H9 (cell line): ENCODE measurements around the gene SYK. TPM values are rescaled to one million over a fixed set of nuclear protein-coding genes. Genes with fewer than 3 reads are reported as not detected.
A peak's percentile ranks its signal among the peaks of the same experiment; 100 is the strongest.

ENCODE experiments used
- DNase-seq: peaks from one replicate; pipeline ENCODE4 v3.0.0-alpha.2; 2017
- H2AFZ ChIP-seq: one replicate; pipeline ENCODE4 v1.6.1; 2013; ENCODE audit warnings: mild to moderate bottlenecking, low read length, control low read depth, moderate library complexity
- H2AK5ac ChIP-seq: 2 replicates; pipeline ENCODE4 v1.6.1; 2013; ENCODE audit warnings: low read length, control low read depth, mixed read lengths; ENCODE audit not compliant: insufficient read length
- H2BK120ac ChIP-seq: one replicate; pipeline ENCODE4 v1.6.1; 2013; ENCODE audit warnings: low read depth, mild to moderate bottlenecking, low read length, control low read depth, inconsistent platforms; ENCODE audit not compliant: poor library complexity, severe bottlenecking
- H2BK12ac ChIP-seq: 2 replicates; pipeline ENCODE4 v1.6.1; 2013; ENCODE audit warnings: low read length, control low read depth, mixed read lengths, low read depth; ENCODE audit not compliant: insufficient read length
- H2BK15ac ChIP-seq: 2 replicates; pipeline ENCODE4 v1.6.1; 2013; ENCODE audit warnings: low read depth, low read length, control low read depth
- H2BK20ac ChIP-seq: one replicate; pipeline ENCODE4 v1.6.1; 2013; ENCODE audit warnings: low read depth, mild to moderate bottlenecking, low read length, control low read depth, inconsistent platforms; ENCODE audit not compliant: poor library complexity, severe bottlenecking
- H2BK5ac ChIP-seq: 2 replicates; pipeline ENCODE4 v1.6.1; 2013; ENCODE audit warnings: low read length, control low read depth, mixed read lengths; ENCODE audit not compliant: insufficient read length
- H3K14ac ChIP-seq: 2 replicates; pipeline ENCODE4 v1.6.1; 2013; ENCODE audit warnings: low read length, control low read depth; ENCODE audit not compliant: insufficient read depth
- H3K18ac ChIP-seq: 2 replicates; pipeline ENCODE4 v1.6.1; 2013; ENCODE audit warnings: low read depth, mild to moderate bottlenecking, mixed read lengths, low read length, control low read depth; ENCODE audit not compliant: insufficient read length
- H3K23ac ChIP-seq: 2 replicates; pipeline ENCODE4 v1.6.1; 2013; ENCODE audit warnings: low read length, control low read depth, mixed read lengths, low read depth; ENCODE audit not compliant: insufficient read length
- H3K23me2 ChIP-seq: 2 replicates; pipeline ENCODE4 v1.6.1; 2013; ENCODE audit warnings: low read depth, mild to moderate bottlenecking, mixed read lengths, low read length, control low read depth; ENCODE audit not compliant: insufficient read length, poor library complexity, severe bottlenecking
- H3K27ac ChIP-seq: 2 replicates; pipeline ENCODE4 v1.5.1; 2013; ENCODE audit warnings: low read length, control low read depth, mixed read lengths, low read depth; ENCODE audit not compliant: insufficient read length
- H3K27me3 ChIP-seq: 2 replicates; pipeline ENCODE4 v1.6.1; 2013; ENCODE audit warnings: low read length, control low read depth, inconsistent platforms; ENCODE audit not compliant: insufficient read depth
- H3K4ac ChIP-seq: 2 replicates; pipeline ENCODE4 v1.6.1; 2013; ENCODE audit warnings: low read depth, mild to moderate bottlenecking, control low read depth, inconsistent platforms, low read length, moderate library complexity
- H3K4me1 ChIP-seq: 2 replicates; pipeline ENCODE4 v1.6.1; 2013; ENCODE audit warnings: low read length, control low read depth, inconsistent platforms; ENCODE audit not compliant: insufficient read depth
- H3K4me2 ChIP-seq: 2 replicates; pipeline ENCODE4 v1.6.1; 2013; ENCODE audit warnings: low read length, control low read depth, mixed read lengths; ENCODE audit not compliant: insufficient read length, insufficient read depth
- H3K56ac ChIP-seq: 2 replicates; pipeline ENCODE4 v1.6.1; 2013; ENCODE audit warnings: low read depth, mild to moderate bottlenecking, mixed read lengths, low read length, control low read depth; ENCODE audit not compliant: insufficient read length
- H3K79me1 ChIP-seq: 2 replicates; pipeline ENCODE4 v1.6.1; 2013; ENCODE audit warnings: low read depth, mild to moderate bottlenecking, moderate library complexity, low read length, control low read depth, inconsistent platforms; ENCODE audit not compliant: insufficient read depth, poor library complexity, severe bottlenecking
- H3K79me2 ChIP-seq: 2 replicates; pipeline ENCODE4 v1.6.1; 2013; ENCODE audit warnings: low read length, control low read depth, inconsistent platforms; ENCODE audit not compliant: insufficient read depth
- H3K9ac ChIP-seq: 2 replicates; pipeline ENCODE4 v1.6.1; 2013; ENCODE audit warnings: low read length, control low read depth, mixed read lengths; ENCODE audit not compliant: insufficient read length; ENCODE audit errors: extremely low read depth
- H3K9me3 ChIP-seq: one replicate; pipeline ENCODE4 v1.6.1; 2013; ENCODE audit warnings: low read depth, low read length, inconsistent platforms; ENCODE audit not compliant: control insufficient read depth
- H3T11ph ChIP-seq: one replicate; pipeline ENCODE4 v1.6.1; 2013; ENCODE audit warnings: mild to moderate bottlenecking, low read length, control low read depth, inconsistent platforms
- H4K20me1 ChIP-seq: one replicate; pipeline ENCODE4 v1.6.1; 2013; ENCODE audit not compliant: control insufficient read depth, insufficient read length, insufficient read depth
- H4K5ac ChIP-seq: 2 replicates; pipeline ENCODE4 v1.6.1; 2013; ENCODE audit warnings: low read depth, mild to moderate bottlenecking, mixed read lengths, low read length, control low read depth; ENCODE audit not compliant: insufficient read length
- H4K8ac ChIP-seq: replicated peaks from 2 replicates; pipeline ENCODE4 v1.6.1; 2013; ENCODE audit warnings: low read length, control low read depth, mixed read lengths, low read depth; ENCODE audit not compliant: insufficient read length
- H4K91ac ChIP-seq: 2 replicates; pipeline ENCODE4 v1.6.1; 2013; ENCODE audit warnings: low read depth, mild to moderate bottlenecking, moderate library complexity, mixed read lengths, low read length, control low read depth; ENCODE audit not compliant: insufficient read length
- H3K27ac Mint-ChIP-seq, 3 experiments: 2 replicates in 2 of 3; 3 replicates in 1 of 3; pipeline ENCODE4 v1.8.0; 2020 to 2021; ENCODE audit warnings: mixed read lengths in 3 of 3, mild to moderate bottlenecking in 1 of 3, moderate library complexity in 1 of 3
- H3K27me3 Mint-ChIP-seq: 2 replicates; pipeline ENCODE4 v1.8.0; 2021; ENCODE audit warnings: low read depth, mild to moderate bottlenecking, moderate library complexity, mixed read lengths
- H3K36me3 Mint-ChIP-seq, 3 experiments: 2 replicates in 2 of 3; 3 replicates in 1 of 3; pipeline ENCODE4 v1.8.0; 2020 to 2021; ENCODE audit warnings: low read depth in 3 of 3, mixed read lengths in 3 of 3; ENCODE audit not compliant: insufficient read depth in 1 of 3
- H3K4me1 Mint-ChIP-seq, 2 experiments: 2 replicates each; pipeline ENCODE4 v1.8.0; 2020; ENCODE audit warnings: mixed read lengths in 2 of 2
- H3K4me3 Mint-ChIP-seq, 2 experiments: 2 replicates in 1 of 2; 3 replicates in 1 of 2; pipeline ENCODE4 v1.8.0; 2020 to 2021; ENCODE audit warnings: mild to moderate bottlenecking in 2 of 2, mixed read lengths in 2 of 2, moderate library complexity in 1 of 2
- H3K9me3 Mint-ChIP-seq, 2 experiments: 2 replicates in 1 of 2; 3 replicates in 1 of 2; pipeline ENCODE4 v1.8.0; 2020; ENCODE audit warnings: mild to moderate bottlenecking in 2 of 2, mixed read lengths in 2 of 2, moderate library complexity in 1 of 2
- WGBS: extraction: QIAGEN DNeasy Blood & Tissue Kit; methylation state at CpG from one replicate; pipeline ENCODE4 v1.1.7; 2013; ENCODE audit warnings: missing lambda C conversion rate, low lambda C conversion rate, mixed read lengths; ENCODE audit not compliant: insufficient read length; ENCODE audit errors: extremely low coverage; 5-methylcytosine and 5-hydroxymethylcytosine counted together
- total RNA-seq: library from RNA; stranded (reverse); gene quantifications from 2 replicates; pipeline ENCODE4 v1.2.1, GENCODE V29; 2021
- TF ChIP-seq, protein P1 (sequence below): fragments of 200-600 bp; sonication (generic); conservative IDR thresholded peaks from 3 replicates; pipeline ENCODE4 v1.8.0; 2021; ENCODE audit warnings: antibody characterized with exemption, mild to moderate bottlenecking

The SYK gene
- total RNA-seq, 1 experiment from 2014 or later = 7.9 TPM

DNA sequence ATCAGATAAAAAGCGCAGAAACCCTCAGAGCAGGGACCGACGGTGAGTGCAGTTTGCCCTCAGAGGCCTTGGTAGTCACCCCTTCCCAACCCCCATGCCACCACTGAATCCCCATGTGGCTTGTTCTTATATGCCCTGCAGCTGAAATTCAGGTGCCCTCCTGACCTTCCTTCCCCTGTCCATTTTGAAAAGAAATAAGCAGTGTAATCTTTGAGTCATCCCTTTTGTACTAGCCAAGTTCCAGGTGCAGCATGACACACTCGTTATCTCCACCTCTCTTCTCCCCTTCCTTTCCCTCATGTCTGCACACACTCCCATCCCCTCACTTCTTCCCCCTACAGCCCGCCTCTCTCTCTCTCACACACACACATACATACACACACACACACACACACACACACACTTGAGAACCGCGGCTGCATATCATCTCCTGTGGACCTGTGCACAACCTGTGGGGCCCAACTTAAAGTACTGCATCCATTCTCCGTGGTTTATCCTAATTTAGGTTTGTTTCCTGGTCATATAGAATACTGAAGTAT is 53.1 kb downstream of the SYK start:
- no peaks in the 10 kb centered on the region for H3K9me3 Mint-ChIP-seq
- WGBS = no CpG with 5 or more reads among the region's 8 CpGs
- no peak overlapping the region for H3K4me2 ChIP-seq
- H3K18ac ChIP-seq = no peak overlapping the region
- H4K5ac ChIP-seq = no peak overlapping the region
- H3K36me3 Mint-ChIP-seq = no peaks in the 10 kb centered on the region
- H3K79me2 ChIP-seq = no peaks in the 10 kb centered on the region
- no peak overlapping the region for H2BK5ac ChIP-seq
- no peak overlapping the region for H2BK120ac ChIP-seq
- no peak overlapping the region for H2AK5ac ChIP-seq
- TF ChIP-seq, protein P1, sequence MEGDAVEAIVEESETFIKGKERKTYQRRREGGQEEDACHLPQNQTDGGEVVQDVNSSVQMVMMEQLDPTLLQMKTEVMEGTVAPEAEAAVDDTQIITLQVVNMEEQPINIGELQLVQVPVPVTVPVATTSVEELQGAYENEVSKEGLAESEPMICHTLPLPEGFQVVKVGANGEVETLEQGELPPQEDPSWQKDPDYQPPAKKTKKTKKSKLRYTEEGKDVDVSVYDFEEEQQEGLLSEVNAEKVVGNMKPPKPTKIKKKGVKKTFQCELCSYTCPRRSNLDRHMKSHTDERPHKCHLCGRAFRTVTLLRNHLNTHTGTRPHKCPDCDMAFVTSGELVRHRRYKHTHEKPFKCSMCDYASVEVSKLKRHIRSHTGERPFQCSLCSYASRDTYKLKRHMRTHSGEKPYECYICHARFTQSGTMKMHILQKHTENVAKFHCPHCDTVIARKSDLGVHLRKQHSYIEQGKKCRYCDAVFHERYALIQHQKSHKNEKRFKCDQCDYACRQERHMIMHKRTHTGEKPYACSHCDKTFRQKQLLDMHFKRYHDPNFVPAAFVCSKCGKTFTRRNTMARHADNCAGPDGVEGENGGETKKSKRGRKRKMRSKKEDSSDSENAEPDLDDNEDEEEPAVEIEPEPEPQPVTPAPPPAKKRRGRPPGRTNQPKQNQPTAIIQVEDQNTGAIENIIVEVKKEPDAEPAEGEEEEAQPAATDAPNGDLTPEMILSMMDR = no peak
- H3K27ac ChIP-seq = no peak overlapping the region
- no peak overlapping the region for H2AFZ ChIP-seq
- no peaks in the 10 kb centered on the region for H4K20me1 ChIP-seq
- no peaks in the 10 kb centered on the region for H3K79me1 ChIP-seq
- no peak overlapping the region for H3K4me3 Mint-ChIP-seq
- no peaks in the 10 kb centered on the region for H3K27me3 Mint-ChIP-seq
- H2BK15ac ChIP-seq = no peak overlapping the region
- no peaks in the 10 kb centered on the region for H3K23me2 ChIP-seq
- no peak overlapping the region for H3K4ac ChIP-seq
- H3K14ac ChIP-seq = no peak overlapping the region
- no peaks in the 10 kb centered on the region for H3K4me1 Mint-ChIP-seq
- H3K9ac ChIP-seq = no peak overlapping the region
- no peak overlapping the region for H4K91ac ChIP-seq
- H3T11ph ChIP-seq = no peak overlapping the region
- no peak overlapping the region for H2BK20ac ChIP-seq
- peak; percentile 13 for DNase-seq
- H2BK12ac ChIP-seq = no peak overlapping the region
- H3K9me3 ChIP-seq = no peaks in the 10 kb centered on the region
- no peak overlapping the region for H3K56ac ChIP-seq
- no peak overlapping the region for H4K8ac ChIP-seq
- H3K27ac Mint-ChIP-seq = peak overlapping the region in 1 of 3 experiments; percentile 44; a peak in 1 of 7 replicates
- H3K4me1 ChIP-seq = no peaks in the 10 kb centered on the region
- H3K27me3 ChIP-seq = no peaks in the 10 kb centered on the region
- no peak overlapping the region for H3K23ac ChIP-seq
